ENCODE measurements around the gene IL11.

IL11 gene

DNA sequence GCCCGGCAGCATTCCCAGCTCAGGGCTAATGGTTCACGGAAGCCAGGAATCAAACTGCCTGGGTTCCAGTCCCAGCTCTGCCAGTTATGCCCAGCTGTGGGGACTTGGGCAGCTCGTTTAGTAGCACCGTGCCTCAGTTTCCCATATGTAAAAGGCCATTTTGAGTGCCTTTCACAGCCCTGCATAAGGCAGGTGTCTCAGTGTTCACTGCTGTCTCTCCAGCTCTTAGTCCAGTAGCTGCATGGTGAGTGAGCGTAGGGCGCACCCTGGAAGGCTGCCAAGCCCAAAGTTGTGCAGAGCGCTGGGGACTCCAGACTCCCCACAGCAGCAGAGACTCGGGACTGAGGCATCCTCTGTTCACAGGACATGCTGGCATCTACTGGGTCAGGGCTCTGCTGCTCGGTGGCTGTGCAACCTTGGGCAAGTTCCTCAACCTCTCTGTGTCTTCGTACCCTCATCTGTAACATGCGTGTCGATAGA lies 21.0 kb upstream of the IL11 start:
- no peak for DNase-seq (ENCODE audit: low read depth)

DNA sequence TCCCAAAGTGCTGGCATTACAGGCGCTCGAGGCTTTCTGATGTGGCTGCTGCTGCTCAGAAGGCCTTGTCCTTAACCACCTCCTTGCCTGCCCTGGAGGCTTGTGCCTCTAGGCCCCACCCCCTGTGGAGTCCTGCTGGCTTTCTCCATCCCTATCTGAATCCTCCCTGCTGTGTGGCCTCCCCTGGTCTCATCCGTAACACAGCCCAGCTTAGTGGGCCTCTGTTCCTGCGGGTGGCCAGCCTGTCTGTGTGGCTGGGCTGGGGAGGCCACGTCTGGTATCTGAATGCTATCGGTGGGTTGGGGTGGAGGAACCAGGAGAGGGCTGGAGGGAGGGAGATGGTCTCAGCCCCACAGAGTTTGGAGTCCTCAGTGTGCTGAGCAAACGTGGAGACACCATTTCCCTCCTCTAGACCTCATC lies 20.2 kb upstream of the IL11 start:
- DNase-seq (ENCODE audit: low read depth), result no peak

DNA sequence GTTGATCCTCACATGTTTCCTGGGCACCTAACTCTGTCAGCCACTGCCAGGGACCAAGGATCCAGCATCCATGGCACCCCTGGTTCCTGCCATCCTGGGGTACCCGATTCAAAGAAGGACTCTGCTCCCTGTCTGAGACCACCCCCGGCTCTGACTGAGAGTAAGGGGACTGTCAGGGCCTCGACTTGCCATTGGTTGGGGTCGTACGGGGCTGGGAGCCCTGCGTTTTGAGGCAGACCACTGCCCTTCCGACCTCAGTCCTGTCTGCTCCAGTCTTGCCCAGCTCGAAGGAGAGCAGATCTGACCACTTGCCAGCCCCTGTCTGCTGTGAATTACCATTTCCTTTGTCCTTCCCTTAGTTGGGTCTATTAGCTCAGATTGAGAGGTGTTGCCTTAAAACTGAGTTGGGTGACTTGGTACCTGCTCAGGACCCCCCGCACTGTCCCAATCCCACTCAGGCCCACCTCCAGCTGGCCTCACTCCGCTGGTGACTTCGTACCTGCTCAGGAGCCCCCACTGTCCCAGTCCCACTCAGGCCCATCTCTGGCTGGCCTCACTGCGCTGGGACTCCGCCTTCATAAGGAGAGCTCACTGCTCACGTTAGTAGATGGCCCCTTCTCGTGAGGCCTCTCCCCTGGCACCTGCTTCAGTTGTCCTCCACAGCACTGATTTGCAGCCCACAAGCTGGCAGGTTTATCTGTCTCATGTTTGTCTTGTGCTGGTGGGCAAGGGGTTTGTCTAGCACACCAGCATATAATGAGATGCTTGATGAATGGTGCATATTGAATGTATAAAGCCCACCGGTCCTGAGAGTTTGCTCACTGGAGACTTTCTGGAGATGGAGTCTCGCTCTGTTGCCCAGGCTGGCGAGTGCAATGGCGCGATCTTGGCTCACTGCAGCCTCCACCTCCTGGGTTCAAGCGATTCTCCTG lies 19.4 kb upstream of the IL11 start:
- DNase-seq (ENCODE audit: low read depth), result no peak

DNA sequence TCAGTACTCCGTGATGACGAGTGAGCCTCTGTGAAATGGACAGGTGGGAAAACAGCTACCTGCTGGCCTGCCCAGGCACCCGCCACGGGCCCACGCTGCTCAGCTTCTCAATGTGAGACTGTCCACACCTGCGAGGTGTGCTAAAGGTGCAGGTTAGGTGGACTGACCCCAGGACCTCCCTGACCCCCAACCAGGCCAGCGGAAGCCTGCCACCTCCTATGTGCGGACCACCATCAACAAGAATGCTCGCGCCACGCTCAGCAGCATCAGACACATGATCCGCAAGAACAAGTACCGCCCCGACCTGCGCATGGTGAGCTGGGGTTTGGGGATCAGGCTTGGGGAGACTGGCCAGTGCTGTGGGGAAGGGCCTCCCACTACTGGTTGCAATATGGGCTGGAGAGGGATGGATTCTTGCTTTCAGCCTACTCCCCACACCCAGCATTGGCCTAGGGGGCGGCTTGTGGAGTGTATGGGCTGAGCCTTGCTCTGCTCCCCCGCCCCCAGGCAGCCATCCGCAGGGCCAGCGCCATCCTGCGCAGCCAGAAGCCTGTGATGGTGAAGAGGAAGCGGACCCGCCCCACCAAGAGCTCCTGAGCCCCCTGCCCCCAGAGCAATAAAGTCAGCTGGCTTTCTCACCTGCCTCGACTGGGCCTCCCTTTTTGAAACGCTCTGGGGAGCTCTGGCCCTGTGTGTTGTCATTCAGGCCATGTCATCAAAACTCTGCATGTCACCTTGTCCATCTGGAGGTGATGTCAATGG lies 17.7 kb upstream of the IL11 start:
- DNase-seq (ENCODE audit: low read depth), result no peak

DNA sequence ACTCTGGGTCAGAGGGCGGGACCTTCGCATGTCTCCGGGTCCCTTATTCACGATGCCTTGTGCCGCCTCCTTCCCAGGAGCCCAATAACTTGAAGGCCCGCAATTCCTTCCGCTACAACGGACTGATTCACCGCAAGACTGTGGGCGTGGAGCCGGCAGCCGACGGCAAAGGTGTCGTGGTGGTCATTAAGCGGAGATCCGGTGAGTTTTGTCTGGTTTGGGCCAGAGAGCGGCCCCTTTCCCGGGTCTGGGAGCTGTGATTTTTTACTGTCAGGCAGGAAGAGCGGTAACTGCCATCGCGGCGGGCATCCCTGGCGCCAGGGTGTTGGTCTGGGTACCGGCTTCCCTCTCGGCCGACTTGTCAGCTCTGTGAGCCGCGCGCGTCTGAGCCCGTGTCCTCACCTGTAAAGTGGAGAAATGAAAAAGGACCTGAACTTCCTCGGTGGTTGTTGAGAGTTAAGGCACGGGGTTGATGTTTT lies 16.3 kb upstream of the IL11 start:
- no peak for DNase-seq (ENCODE audit: low read depth)

DNA sequence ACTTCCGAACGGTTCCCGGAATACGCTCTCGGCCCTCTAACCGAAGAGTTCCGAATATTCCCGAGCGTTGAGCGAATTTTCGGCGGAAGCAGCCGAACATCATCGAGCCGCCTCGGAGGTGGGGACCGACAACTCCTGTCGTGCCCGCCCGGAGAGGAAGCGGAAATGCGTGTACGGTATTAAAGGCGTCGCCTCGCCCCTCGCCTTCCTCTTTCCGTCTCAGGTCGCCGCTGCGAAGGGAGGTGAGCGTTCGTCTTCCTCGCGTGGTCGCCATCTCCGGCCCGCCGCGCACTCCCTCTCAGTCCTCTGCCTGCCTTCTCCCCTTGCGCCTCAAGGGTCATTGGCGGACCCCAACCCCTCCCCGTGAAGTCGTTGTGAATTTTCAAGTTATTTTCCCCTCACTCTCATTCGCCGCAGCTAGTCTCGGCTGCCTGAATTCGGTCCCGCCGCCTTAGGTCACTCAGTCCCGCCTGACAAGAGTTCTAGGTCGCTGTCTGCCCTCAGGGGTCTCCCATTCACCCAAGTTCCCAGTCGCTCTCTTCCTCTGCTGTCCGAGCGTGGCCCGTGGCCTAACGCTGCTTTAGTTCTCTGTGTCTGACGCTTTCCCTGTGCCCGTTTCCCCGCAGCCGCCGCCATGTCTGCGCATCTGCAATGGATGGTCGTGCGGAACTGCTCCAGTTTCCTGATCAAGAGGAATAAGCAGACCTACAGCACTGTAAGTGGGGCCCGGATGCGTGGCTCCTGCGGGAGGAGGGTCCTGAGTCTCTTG lies 15.6 kb upstream of the IL11 start, which contains the start of gene RPL28:
Gene RPL28, plus strand, starts transcription at position 209 of the 769 bp plus-strand sequence. Its CDS starts 426 bp downstream, at position 635.
- peak; percentile 95 for DNase-seq (ENCODE audit: low read depth)

DNA sequence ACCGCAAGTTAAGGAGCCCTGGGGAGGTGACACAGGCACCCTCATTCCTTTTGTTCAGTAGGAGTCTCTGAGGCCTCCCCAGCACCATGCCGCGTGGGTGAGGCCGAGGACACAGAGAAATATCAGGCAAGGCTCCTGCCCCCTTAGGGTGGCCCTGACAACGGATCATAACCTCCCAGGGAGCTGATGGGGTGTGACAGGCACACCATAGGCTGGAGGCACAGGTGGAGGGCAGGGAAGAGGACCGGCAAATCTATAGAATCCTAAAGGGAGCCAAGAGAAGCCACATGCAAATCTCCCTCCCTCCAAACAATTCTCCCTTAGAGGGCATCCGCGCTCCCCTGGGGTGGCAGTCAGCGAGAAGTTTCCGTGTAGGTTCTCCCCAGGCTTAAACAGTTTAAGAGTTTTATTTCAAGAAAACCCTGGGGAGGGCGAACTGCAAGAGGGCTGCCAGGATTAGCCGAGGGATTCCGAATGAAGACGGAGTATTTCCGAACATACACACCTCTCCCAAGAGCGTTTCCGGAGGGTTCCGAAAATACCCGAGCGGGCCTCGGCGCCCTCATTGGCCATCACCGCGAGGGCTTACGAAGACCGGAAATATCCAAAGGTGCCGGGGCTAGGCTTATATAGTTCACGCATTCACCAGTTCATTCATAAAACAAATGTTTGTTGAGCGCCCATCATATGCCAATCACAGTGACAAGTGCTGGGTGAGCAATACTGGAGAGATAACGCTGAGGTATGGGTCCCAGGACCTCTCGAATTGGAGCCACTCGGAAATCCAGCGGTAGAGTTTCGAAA lies 14.9 kb upstream of the IL11 start:
- DNase-seq (ENCODE audit: low read depth), result peak; percentile 92

DNA sequence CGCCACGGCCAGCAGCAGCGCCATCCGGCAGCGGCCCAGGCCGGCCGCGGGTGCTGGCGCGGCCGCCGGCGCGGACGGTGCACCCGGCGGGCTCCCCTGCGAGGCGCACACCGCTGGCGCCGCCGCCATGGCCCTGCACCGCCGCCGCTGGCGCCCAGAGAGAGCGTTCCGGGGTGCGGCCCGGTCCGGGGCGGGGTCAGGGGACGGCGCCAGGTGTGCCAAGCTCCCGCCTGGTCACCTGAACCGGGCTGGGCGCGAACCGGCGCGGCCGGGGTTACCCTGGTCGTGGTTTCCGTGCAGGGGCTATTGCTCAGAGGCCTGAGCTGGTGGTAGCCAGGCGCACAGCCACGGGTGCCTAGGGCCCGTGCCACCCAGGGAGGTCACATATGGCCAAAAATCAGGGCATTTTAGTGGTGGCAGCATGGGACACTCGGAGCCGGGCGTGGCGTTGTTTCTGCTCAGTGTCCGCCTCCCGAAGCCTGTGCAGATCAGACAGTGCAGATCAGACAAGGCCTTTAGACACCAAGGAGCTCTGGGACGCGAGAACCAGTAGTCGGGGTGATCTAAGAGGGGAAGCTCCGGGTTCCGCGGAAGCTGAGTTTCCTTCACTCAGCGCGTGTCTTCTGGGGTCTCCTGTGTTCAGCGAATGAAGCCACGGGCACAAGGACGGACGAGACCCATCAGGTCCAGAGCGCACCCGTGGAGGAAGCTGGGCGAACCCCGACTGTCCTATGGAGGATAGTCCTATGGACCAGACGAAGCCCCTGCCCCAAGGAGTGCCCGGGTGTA lies 14.1 kb upstream of the IL11 start, which contains the start of gene TMEM238:
Gene TMEM238, minus strand, starts transcription at position 162 of the 789 bp plus-strand sequence. Its CDS starts 33 bp downstream, at position 129.
- no peak for DNase-seq (ENCODE audit: low read depth)

DNA sequence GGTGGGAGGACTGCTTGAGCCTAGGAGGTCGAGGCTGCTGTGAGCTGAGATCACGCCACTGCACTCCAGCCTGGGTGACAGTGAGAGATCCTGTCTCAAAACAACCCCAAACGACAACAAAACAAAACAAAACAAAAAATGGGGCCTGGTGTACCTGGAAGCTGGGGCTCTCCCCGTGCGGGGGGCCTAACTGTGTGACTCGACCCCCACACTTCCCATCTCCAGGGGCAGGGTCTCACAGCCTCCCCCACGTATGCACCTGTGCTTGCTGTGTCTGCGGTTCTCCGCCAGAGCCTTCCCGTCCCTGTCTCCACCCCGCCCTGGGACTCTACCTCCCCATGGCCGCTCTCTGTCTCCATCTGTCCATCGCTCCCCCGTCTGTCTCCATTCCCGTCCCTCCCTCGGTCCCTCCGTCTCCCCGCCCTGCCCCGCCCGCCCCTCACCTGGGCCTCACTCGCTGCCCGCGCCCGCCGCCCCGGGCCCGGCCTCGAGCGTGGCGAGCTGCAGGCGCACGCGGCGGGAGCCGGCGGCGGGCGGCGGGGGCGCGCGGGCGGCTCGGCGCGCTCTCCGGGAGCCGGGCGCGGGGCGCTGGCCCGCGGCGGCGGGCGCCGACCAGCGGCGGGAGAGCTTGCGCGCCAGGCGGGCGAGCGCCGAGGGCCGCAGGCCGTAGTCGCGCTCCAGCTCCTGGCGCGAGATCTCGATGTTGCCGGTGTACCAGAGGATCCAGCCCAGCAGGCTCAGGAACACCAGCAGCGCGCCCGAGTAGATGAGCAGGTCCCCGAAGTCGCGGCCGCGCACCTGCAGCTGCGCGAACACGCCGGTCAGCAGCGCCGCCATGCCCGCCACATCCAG lies 13.2 kb upstream of the IL11 start:
- DNase-seq (ENCODE audit: low read depth), result peak; percentile 63

DNA sequence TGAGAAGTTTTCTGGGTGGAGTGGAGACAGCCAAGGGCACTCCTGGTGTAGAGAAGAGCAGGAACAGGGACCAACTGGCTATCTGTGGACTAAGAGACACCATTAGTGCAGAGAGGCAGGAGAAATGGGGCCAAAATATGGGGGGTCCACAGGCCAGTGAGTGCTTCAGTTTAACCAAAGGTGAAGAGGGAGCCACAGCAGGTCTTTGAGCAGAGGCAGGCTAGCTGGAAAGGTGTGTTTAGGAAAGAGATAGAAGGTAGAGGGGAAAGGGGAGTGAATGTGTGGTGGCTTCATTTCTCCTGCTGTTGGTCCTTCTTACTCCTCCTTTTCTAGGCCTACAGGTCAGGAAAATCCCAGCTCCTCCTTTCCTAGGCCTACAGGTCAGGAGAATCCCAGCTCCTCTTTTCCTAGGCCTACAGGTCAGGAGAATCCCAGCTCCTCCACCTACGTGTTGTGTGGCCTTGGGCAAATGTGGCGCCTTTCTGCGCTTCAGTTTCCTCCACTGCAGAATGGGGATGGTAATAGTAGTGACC lies 12.3 kb upstream of the IL11 start:
- DNase-seq (ENCODE audit: low read depth), result no peak

DNA sequence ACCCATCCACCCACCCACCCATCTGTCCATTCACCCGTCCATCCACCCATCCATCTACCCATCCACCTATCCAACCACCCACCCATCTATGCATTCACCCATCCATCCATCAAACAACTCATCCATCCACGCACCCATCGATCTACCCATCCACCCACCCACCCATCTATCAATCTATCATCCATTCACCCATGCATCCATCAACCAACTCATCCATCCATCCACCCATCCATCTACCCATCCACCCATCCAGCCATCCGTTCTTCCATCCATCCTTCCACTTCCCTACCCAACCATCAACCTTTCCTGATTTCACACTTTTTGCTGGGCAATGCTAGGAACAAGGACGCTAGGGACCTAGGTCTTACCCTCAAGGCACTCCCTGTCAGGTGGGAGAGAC lies 11.8 kb upstream of the IL11 start:
- no peak for DNase-seq (ENCODE audit: low read depth)

DNA sequence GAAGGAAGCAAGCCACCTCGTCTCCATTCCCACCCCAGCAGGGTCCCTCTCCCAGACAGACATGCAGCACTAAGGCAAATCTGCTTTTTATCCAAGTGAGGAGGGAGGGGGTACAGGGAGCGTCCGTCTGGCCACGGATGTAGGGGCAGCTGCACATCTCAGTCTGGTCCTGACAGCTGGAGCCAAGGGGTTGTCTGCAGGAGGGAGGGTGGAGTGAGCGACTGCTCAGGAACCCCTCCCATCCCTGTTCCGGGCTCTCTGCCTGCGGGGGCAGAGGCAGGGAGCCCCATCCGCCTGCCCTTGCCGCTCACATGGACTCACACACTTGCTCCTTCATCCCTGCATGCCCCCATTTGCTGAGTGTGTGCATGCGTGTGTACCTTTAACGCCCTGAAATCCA lies 8.9 kb upstream of the IL11 start:
- DNase-seq (ENCODE audit: low read depth), result no peak

DNA sequence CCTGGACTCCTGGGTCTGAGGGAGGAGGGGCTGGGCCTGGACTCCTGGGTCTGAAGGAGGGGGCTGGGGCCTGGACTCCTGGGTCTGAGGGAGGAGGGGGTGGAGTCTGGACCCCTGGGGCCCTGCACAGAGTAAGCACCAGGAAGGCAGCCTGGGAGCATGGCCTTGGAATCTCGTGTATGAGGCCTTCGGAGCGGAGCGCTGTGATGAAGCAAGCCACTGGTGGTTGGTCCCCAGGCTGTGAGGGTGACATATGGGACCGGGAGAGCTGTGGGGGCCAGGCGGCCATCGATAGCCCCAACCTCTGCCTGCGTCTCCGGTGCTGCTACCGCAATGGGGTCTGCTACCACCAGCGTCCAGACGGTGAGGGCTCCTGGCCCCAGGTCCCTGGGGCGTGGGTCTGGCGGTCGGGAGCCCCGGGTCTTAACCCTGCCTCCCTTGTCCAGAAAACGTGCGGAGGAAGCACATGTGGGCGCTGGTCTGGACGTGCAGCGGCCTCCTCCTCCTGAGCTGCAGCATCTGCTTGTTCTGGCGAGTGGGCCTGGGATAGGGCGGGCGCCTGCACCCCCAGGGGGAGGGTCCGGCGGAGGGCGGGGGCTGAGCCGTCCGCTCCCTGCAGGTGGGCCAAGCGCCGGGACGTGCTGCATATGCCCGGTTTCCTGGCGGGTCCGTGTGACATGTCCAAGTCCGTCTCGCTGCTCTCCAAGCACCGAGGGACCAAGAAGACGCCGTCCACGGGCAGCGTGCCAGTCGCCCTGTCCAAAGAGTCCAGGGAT lies 7.3 kb upstream of the IL11 start:
- no peak for DNase-seq (ENCODE audit: low read depth)

DNA sequence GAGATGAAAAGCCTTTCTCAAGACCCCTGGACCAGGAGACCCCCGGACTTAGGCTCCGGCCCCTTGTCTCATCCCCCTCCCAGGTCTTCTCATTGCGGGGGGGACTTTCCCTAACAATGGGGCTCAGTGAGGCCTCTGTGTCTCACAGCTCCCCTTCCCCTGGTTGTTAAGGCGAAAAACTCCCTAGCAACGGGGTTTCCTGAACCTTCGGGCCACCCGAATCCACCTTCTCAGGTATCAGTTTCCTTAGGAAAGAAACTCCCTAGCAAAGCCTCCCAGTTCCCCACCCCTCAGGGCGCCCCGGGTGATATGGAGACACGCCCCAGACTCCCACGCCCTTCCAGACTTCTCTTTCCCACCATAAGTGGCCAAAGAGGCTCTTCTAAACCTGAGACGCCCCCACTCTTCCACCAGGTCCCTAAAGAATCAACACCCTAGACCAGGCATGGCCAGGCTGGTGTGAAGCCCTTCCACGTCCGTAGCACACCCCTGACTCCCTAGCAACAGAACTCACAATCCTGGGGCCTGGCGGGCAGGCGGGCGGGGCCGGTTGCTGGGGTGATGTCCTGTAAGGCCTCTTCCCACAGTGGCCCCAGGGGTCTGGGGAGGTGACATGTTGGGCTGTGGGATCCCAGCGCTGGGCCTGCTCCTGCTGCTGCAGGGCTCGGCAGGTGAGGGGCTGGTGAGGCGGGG lies 6.1 kb upstream of the IL11 start, which contains the start of gene TMEM190:
Gene TMEM190, plus strand, starts transcription at position 586 of the 693 bp plus-strand sequence. Its CDS starts 28 bp downstream, at position 614.
- DNase-seq (ENCODE audit: low read depth), result no peak

DNA sequence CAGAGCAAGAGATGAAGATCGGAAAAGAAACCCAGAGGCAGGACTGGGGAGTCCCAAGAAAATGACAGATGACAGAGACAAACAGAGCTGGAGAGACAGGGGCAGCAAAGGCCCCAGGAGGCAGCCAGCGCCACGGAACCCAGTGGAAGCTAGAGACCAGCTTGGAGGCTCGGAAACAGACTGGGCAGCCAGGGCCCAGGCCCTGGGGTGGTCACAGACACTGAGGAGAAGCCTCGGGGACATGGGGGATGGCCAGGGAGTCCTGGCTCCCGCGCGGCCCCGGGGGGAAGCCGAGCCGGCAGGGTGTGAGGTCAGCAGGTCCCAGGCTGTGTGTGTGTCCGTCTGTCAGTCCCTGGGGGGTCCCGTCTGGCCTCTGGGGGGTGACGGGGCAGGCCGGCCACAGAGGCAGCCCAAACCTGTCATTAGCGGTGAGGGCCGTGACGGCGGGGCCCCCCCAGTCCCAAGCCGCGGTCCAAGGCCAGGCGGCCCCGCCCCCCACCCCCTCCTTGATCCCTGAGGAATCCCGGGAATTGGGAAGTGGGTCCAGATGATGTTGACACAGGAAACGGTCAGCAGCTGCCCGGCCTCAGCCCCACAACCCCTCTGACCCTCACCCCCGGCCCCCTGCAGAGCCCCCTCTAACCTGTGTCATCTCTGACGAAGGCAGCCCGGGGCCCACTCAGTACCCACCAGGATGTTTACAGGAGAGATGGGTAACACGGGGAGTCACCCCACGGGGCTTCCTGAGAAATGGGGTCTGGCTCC lies 3.9 kb upstream of the IL11 start:
- peak; percentile 55 for DNase-seq (ENCODE audit: low read depth)

DNA sequence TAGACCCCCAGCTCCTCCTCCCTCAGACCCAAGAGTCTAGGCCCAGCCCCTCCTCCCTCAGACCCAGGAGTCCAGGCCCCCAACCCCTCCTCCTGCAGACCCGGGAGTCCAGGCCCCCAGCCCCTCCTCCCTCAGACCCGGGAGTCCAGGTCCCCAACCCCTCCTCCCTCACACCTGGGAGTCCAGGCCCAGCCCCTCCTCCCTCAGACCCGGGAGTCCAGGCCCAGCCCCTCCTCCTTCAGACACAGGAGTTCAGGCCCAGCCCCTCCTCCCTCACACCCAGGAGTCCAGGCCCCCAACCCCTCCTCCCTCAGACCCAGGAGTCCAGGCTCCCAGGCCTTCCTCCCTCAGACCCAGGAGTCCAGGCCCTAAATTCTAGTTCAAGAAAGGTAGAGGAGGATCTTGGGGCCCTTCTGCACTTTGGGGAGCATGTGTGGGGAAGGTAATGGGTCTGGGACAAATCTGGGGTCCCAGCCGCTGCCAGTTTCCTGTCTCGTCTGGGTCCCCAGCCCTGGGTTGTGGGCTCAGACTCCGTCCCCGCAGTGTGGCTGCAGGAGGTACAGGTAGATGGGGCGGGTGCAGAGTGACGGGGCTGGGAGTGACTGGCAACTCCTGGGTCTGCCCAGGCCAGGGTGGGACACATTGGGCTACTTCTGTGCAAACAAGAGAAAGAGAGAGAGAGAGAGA lies 3.2 kb upstream of the IL11 start:
- DNase-seq (ENCODE audit: low read depth), result no peak

Measured in amniotic epithelial cell (primary cell).